GM19468 (cell line): ENCODE measurements around the gene TBL1Y.
"Not testable (repeated sequence)": the region's sequence is repeated elsewhere in the genome, so short reads cannot be mapped to it uniquely, and the experiment has no call there.

Source experiments
- ATAC-seq: cut with Tn5 transposase; IDR thresholded peaks from one replicate; pipeline ENCODE4 v1.9.1; 2021; ENCODE audit warnings: mild to moderate bottlenecking, moderate library complexity, moderate number of reproducible peaks; ENCODE audit not compliant: unreplicated experiment; ENCODE audit errors: extremely low read depth

TBL1Y gene

GRCh38 chrY:7052461-7052860, 142.0 kb downstream of the TBL1Y start:
- ATAC-seq = not testable (repeated sequence)

- no peak for ATAC-seq
Observed at GRCh38 chrY:7056886-7057285, 146.4 kb downstream of the TBL1Y start.

- ATAC-seq = no peak
Observed at GRCh38 chrY:7078725-7079124, 168.2 kb downstream of the TBL1Y start.

GRCh38 chrY:7080548-7080947, 170.1 kb downstream of the TBL1Y start:
- ATAC-seq = not testable (repeated sequence)

- no peak for ATAC-seq
Observed at GRCh38 chrY:7085606-7086005, 175.1 kb downstream of the TBL1Y start.

- ATAC-seq = no peak
Observed at GRCh38 chrY:7092836-7093235, 182.3 kb downstream of the TBL1Y start.

GRCh38 chrY:7094365-7094764, 183.9 kb downstream of the TBL1Y start:
- ATAC-seq = no peak

GRCh38 chrY:7097021-7097420, 186.5 kb downstream of the TBL1Y start:
- no peak for ATAC-seq

- no peak for ATAC-seq
Observed at GRCh38 chrY:7099742-7100141, 189.2 kb downstream of the TBL1Y start.

- no peak for ATAC-seq
Observed at GRCh38 chrY:7102680-7103079, 192.2 kb downstream of the TBL1Y start.

- no peak for ATAC-seq
Observed at GRCh38 chrY:7107179-7107578, 196.7 kb downstream of the TBL1Y start.

GRCh38 chrY:7110086-7110485, 199.6 kb downstream of the TBL1Y start:
- no peak for ATAC-seq

- ATAC-seq = no peak
Observed at GRCh38 chrY:7115871-7116270, 205.4 kb downstream of the TBL1Y start.

GRCh38 chrY:7122202-7122601, 211.7 kb downstream of the TBL1Y start:
- no peak for ATAC-seq

- ATAC-seq = no peak
Observed at GRCh38 chrY:7125136-7126056, 214.9 kb downstream of the TBL1Y start.

GRCh38 chrY:7128211-7128610, 217.7 kb downstream of the TBL1Y start:
- ATAC-seq = no peak
